GM12878 (cell line): Measurements from ENCODE around the gene C17orf113. TPM values are rescaled to one million over a fixed set of nuclear protein-coding genes. Genes with fewer than 3 reads are reported as not detected.
A peak's percentile ranks its signal among the peaks of the same experiment; 100 is the strongest.

Source experiments
- BACH1 ChIP-seq: fragments of 450-650 bp; IDR thresholded peaks from 2 replicates; pipeline ENCODE4 v1.6.1; 2017; ENCODE audit warnings: mild to moderate bottlenecking, borderline replicate concordance
- CHD4 ChIP-seq: fragments of 200-600 bp; sonication (generic); IDR thresholded peaks from 2 replicates; pipeline ENCODE4 v1.6.1; 2016; ENCODE audit warnings: mild to moderate bottlenecking
- EGR1 ChIP-seq, 2 experiments: IDR thresholded peaks; 1 replicate in 1 of 2; 2 replicates in 1 of 2; pipeline ENCODE4 v1.6.1; 2011 to 2012; ENCODE audit warnings: low read depth in 2 of 2, low read length in 2 of 2, borderline replicate concordance in 1 of 2, mild to moderate bottlenecking in 1 of 2, moderate library complexity in 1 of 2
- EP300 ChIP-seq, 2 experiments: fragments of 150-350 bp in 1 of 2; IDR thresholded peaks; 2 replicates each; pipeline ENCODE4 v1.6.1; 2011 to 2012; ENCODE audit warnings: low read depth in 2 of 2, low read length in 2 of 2, borderline replicate concordance in 1 of 2, improper control_type of control experiment in 1 of 2, inconsistent platforms in 1 of 2; ENCODE audit not compliant: control insufficient read depth in 1 of 2
- ESRRA ChIP-seq: IDR thresholded peaks from 2 replicates; pipeline ENCODE4 v1.6.1; 2012; ENCODE audit warnings: mild to moderate bottlenecking, low read length, improper control_type of control experiment
- FOS ChIP-seq: IDR thresholded peaks from 3 replicates; pipeline ENCODE4 v1.6.1; 2011; ENCODE audit warnings: borderline replicate concordance; ENCODE audit not compliant: insufficient read length; ENCODE audit errors: extremely low read depth
- JUNB ChIP-seq: IDR thresholded peaks from 2 replicates; pipeline ENCODE4 v1.6.1; 2016; ENCODE audit warnings: antibody characterized with exemption, mild to moderate bottlenecking
- KLF5 ChIP-seq: fragments of 450-650 bp; IDR thresholded peaks from 2 replicates; pipeline ENCODE4 v1.6.1; 2014; ENCODE audit warnings: mild to moderate bottlenecking; ENCODE audit not compliant: partially characterized antibody
- MXI1 ChIP-seq: fragments of 150-350 bp; IDR thresholded peaks from 2 replicates; pipeline ENCODE4 v1.6.1; 2011; ENCODE audit warnings: low read depth, mild to moderate bottlenecking, inconsistent platforms, low read length, improper control_type of control experiment
- NR2F1 ChIP-seq: fragments of 450-650 bp; conservative IDR thresholded peaks from 2 replicates; pipeline ENCODE4 v1.6.1; 2017; ENCODE audit warnings: mild to moderate bottlenecking
- PAX5 ChIP-seq: IDR thresholded peaks from 2 replicates; pipeline ENCODE4 v1.6.1; 2011; ENCODE audit warnings: low read depth, low read length, borderline replicate concordance
- USF1 ChIP-seq: IDR thresholded peaks from 2 replicates; pipeline ENCODE4 v1.6.1; 2011; ENCODE audit warnings: borderline replicate concordance, low read depth, mild to moderate bottlenecking, moderate library complexity, mixed read lengths, low read length; ENCODE audit not compliant: insufficient read depth; ENCODE audit errors: extremely low read length
- ZBED1 ChIP-seq: IDR thresholded peaks from 2 replicates; pipeline ENCODE4 v1.6.1; 2016; ENCODE audit warnings: borderline replicate concordance
- ZBTB40 ChIP-seq: fragments of 450-650 bp; IDR thresholded peaks from 2 replicates; pipeline ENCODE4 v1.6.1; 2016; ENCODE audit warnings: mild to moderate bottlenecking, moderate library complexity, borderline replicate concordance
- polyA plus RNA-seq, 11 experiments: library from polyadenylated mRNA; depleted of rRNA in 4 of 11; unstranded in 6 of 11; stranded (reverse) in 5 of 11; fragments of >200 nt; fragmentation: Nextera tagmentation in 4 of 11; fragmentation: Illumina TruSeq in 1 of 11; extraction: Ambion mirVana in 4 of 11; extraction: Trizol in 1 of 11; gene quantifications; 1 replicate in 1 of 11; 2 replicates in 10 of 11; pipeline versions ENCODE4 v1.2.1 to v1.2.3, GENCODE V29; 2011 to 2016; ENCODE audit warnings: inconsistent platforms in 2 of 11, missing spikeins in 2 of 11, low read depth in 1 of 11
- total RNA-seq, 4 experiments: library from RNA; depleted of rRNA in 3 of 4; stranded (reverse); fragments of >200 nt in 3 of 4; fragmentation: Illumina TruSeq in 1 of 4; extraction: Trizol in 1 of 4; gene quantifications; 2 replicates each; pipeline versions ENCODE4 v1.2.1 to v1.2.3, GENCODE V29; 2013 to 2021

Gene C17orf113
- total and polyA plus RNA-seq, 10 of the 15 experiments (the other 5 are each of a cell fraction or from before 2014, with no cell fraction given), result 0.03 to 0.17 (median 0.08) TPM; not detected in 3

GRCh38 chr17:42067371-42068091, 17.1 kb upstream of the C17orf113 start (continued):
- no peak for TF ChIP-seq USF1
- no peak for TF ChIP-seq ZBTB40
- peak; percentile 57 for TF ChIP-seq NR2F1
- TF ChIP-seq ESRRA, result no peak
- TF ChIP-seq CHD4, result no peak
- no peak for TF ChIP-seq BACH1
- TF ChIP-seq EP300 (IDR thresholded peaks at IDR 0.05; ENCODE audit: borderline replicate concordance in 1 of 2, control insufficient read depth in 1 of 2, low read depth in 2 of 2, low read length in 2 of 2), result no peak
- no peak for TF ChIP-seq KLF5
- TF ChIP-seq JUNB, result no peak
- TF ChIP-seq MXI1, result no peak
- no peak for TF ChIP-seq EGR1 (IDR thresholded peaks at IDR 0.05; ENCODE audit: borderline replicate concordance in 1 of 2, low read depth in 2 of 2, low read length in 2 of 2)
- no peak for TF ChIP-seq FOS
- no peak for TF ChIP-seq PAX5
- no peak for TF ChIP-seq ZBED1
